GM18868 (cell line): Measurements from ENCODE around the gene LEMD2.

Experiments
- ATAC-seq: cut with Tn5 transposase; IDR thresholded peaks from one replicate; pipeline ENCODE4 v1.9.1; 2021; ENCODE audit warnings: mild to moderate bottlenecking, moderate library complexity; ENCODE audit not compliant: unreplicated experiment

LEMD2 gene

GRCh38 chr6:33742837-33743236 lies 46.1 kb downstream of the LEMD2 start:
- ATAC-seq = no peak

- ATAC-seq = no peak
Observed at GRCh38 chr6:33742092-33742491, 46.8 kb downstream of the LEMD2 start.

- no peak for ATAC-seq
Observed at GRCh38 chr6:33740794-33741193, 48.1 kb downstream of the LEMD2 start.

- ATAC-seq = no peak
Observed at GRCh38 chr6:33740204-33740608, 48.7 kb downstream of the LEMD2 start.

- ATAC-seq = no peak
Observed at GRCh38 chr6:33739571-33739970, 49.4 kb downstream of the LEMD2 start.

GRCh38 chr6:33738879-33739278 lies 50.1 kb downstream of the LEMD2 start:
- no peak for ATAC-seq

- no peak for ATAC-seq
Observed at GRCh38 chr6:33738153-33738552, 50.8 kb downstream of the LEMD2 start.

- no peak for ATAC-seq
Observed at GRCh38 chr6:33737267-33738026, 51.5 kb downstream of the LEMD2 start.

GRCh38 chr6:33735216-33735615 lies 53.7 kb downstream of the LEMD2 start:
- no peak for ATAC-seq

GRCh38 chr6:33733709-33734007 lies 55.3 kb downstream of the LEMD2 start:
- ATAC-seq = no peak

GRCh38 chr6:33732817-33733708 lies 55.9 kb downstream of the LEMD2 start:
- ATAC-seq = no peak

GRCh38 chr6:33732385-33732784 lies 56.5 kb downstream of the LEMD2 start:
- no peak for ATAC-seq

GRCh38 chr6:33731751-33732282 lies 57.1 kb downstream of the LEMD2 start:
- ATAC-seq = no peak

GRCh38 chr6:33731035-33731434 lies 57.9 kb downstream of the LEMD2 start:
- ATAC-seq = no peak

- ATAC-seq = no peak
Observed at GRCh38 chr6:33730611-33731010, 58.3 kb downstream of the LEMD2 start.

- no peak for ATAC-seq
Observed at GRCh38 chr6:33729059-33729458, 59.9 kb downstream of the LEMD2 start.

- no peak for ATAC-seq
Observed at GRCh38 chr6:33728438-33728837, 60.5 kb downstream of the LEMD2 start.

GRCh38 chr6:33727932-33728331 lies 61.0 kb downstream of the LEMD2 start:
- ATAC-seq = no peak

- ATAC-seq = no peak
Observed at GRCh38 chr6:33727126-33727525, 61.8 kb downstream of the LEMD2 start.

- no peak for ATAC-seq
Observed at GRCh38 chr6:33726696-33727095, 62.2 kb downstream of the LEMD2 start.

GRCh38 chr6:33725891-33726673 lies 62.8 kb downstream of the LEMD2 start:
- ATAC-seq = no peak
